Measurements from ENCODE around the gene WFDC5.

DNA sequence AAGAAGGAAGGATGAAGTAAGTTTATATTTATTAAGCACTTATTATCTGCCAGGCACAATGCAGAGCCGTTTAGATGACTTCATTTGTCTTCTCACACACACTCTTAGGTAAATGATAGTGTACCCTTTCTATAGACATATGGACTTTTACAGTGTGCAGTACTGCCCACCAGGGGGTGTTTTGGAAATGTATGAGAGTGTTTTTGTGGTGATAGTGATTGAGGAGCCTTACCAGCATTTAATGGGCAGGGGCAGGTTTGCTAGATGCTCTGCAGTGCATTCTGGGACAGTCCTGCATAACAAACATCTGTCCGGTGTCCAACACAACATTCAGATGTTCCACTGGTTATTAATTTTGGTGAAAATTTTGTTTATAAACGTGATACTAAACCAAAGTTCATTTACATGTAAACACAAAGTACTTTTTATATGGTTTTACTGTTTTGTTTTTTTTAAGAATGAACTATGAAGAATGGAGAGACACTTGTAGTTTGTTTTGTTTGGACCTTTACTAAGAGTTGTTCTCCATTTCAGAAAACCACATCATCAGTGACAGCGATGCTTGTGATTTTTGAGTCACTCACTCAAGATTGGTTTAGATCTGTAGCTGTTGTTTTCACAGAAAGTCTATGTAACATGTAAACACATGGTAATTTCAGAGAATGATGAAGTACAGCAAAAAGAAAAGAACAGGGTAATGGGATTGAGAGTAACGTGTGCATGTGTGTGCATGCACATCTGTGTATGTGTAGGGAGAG lies 33.9 kb downstream of the WFDC5 start:
- TF ChIP-seq RAD21 (IDR thresholded peaks at IDR 0.05; ENCODE audit: low read length) (no peak), FOXM1 (IDR thresholded peaks at IDR 0.05; ENCODE audit: low read depth) (no peak), SIN3A (IDR thresholded peaks at IDR 0.05; ENCODE audit: borderline replicate concordance, low read depth, low read length) (no peak), EZH2phosphoT487 (IDR thresholded peaks at IDR 0.05; ENCODE audit: borderline replicate concordance, low read depth) (no peak), JUND (IDR thresholded peaks at IDR 0.05) (no peak), EP300 (IDR thresholded peaks at IDR 0.05; ENCODE audit: borderline replicate concordance in 1 of 2, low read depth in 1 of 2, low read length in 1 of 2) (no peak), FOSL2 (IDR thresholded peaks at IDR 0.05; ENCODE audit: borderline replicate concordance, low read depth) (no peak), NFIC (IDR thresholded peaks at IDR 0.05; ENCODE audit: borderline replicate concordance) (no peak), POLR2AphosphoS5 (IDR thresholded peaks at IDR 0.05; ENCODE audit: low read depth, low read length) (no peak), RCOR1 (IDR thresholded peaks at IDR 0.05; ENCODE audit: low read length) (no peak), TCF12 (IDR thresholded peaks at IDR 0.05) (no peak)
- TF ChIP-seq, protein P1, sequence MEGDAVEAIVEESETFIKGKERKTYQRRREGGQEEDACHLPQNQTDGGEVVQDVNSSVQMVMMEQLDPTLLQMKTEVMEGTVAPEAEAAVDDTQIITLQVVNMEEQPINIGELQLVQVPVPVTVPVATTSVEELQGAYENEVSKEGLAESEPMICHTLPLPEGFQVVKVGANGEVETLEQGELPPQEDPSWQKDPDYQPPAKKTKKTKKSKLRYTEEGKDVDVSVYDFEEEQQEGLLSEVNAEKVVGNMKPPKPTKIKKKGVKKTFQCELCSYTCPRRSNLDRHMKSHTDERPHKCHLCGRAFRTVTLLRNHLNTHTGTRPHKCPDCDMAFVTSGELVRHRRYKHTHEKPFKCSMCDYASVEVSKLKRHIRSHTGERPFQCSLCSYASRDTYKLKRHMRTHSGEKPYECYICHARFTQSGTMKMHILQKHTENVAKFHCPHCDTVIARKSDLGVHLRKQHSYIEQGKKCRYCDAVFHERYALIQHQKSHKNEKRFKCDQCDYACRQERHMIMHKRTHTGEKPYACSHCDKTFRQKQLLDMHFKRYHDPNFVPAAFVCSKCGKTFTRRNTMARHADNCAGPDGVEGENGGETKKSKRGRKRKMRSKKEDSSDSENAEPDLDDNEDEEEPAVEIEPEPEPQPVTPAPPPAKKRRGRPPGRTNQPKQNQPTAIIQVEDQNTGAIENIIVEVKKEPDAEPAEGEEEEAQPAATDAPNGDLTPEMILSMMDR (IDR thresholded peaks at IDR 0.05), result peak; percentile 59
- TF ChIP-seq, protein P2, sequence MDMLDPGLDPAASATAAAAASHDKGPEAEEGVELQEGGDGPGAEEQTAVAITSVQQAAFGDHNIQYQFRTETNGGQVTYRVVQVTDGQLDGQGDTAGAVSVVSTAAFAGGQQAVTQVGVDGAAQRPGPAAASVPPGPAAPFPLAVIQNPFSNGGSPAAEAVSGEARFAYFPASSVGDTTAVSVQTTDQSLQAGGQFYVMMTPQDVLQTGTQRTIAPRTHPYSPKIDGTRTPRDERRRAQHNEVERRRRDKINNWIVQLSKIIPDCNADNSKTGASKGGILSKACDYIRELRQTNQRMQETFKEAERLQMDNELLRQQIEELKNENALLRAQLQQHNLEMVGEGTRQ (IDR thresholded peaks at IDR 0.05; ENCODE audit: borderline replicate concordance, low read depth, low read length), result no peak
- TF ChIP-seq, protein P3, sequence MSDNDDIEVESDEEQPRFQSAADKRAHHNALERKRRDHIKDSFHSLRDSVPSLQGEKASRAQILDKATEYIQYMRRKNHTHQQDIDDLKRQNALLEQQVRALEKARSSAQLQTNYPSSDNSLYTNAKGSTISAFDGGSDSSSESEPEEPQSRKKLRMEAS (IDR thresholded peaks at IDR 0.05; ENCODE audit: low read depth), result no peak

All from SK-N-SH (cell line).